WTC11 (cell line): ENCODE results near the gene CMTM6. TPM values are rescaled to one million over a fixed set of nuclear protein-coding genes. Genes with fewer than 3 reads are reported as not detected.
"Not testable (repeated sequence)": the region's sequence is repeated elsewhere in the genome, so short reads cannot be mapped to it uniquely, and the experiment has no call there.

ENCODE experiments used
- ATAC-seq: fragments of 200-7000 bp; cut with Tn5 transposase; 2 replicates; pipeline ENCODE4 v1.10.0; 2021; ENCODE audit warnings: mild to moderate bottlenecking, moderate library complexity
- CTCF ChIA-PET: fragments of 300-600 bp; sonication (Branson Sonifier 250); formaldehyde crosslinking; loops from one replicate; lab custom pipeline; 2021; ENCODE audit warnings: antibody characterized with exemption; lab: Charles Lee
- POLR2A ChIA-PET: fragments of 350-600 bp; sonication (Branson Sonifier 250); formaldehyde crosslinking; loops from one replicate; lab custom pipeline; 2021; ENCODE audit warnings: antibody characterized with exemption; lab: Charles Lee
- DNase-seq: peaks from one replicate; pipeline ENCODE4 v3.0.0; 2021; ENCODE audit warnings: low spot score
- H3K27ac Mint-ChIP-seq: 2 replicates; pipeline ENCODE4 v1.8.0; 2021; ENCODE audit warnings: mixed read lengths
- H3K27me3 Mint-ChIP-seq: 2 replicates; pipeline ENCODE4 v1.8.0; 2021; ENCODE audit warnings: low read depth, mild to moderate bottlenecking, moderate library complexity, mixed read lengths
- H3K36me3 Mint-ChIP-seq: 2 replicates; pipeline ENCODE4 v1.8.0; 2021; ENCODE audit warnings: mixed read lengths
- H3K4me1 Mint-ChIP-seq: 2 replicates; pipeline ENCODE4 v1.8.0; 2022; ENCODE audit warnings: mixed read lengths
- H3K4me3 Mint-ChIP-seq: 2 replicates; pipeline ENCODE4 v1.8.0; 2021; ENCODE audit warnings: mild to moderate bottlenecking, moderate library complexity, mixed read lengths
- H3K9me3 Mint-ChIP-seq: 2 replicates; pipeline ENCODE4 v1.8.0; 2021; ENCODE audit warnings: mixed read lengths
- ATF2 ChIP-seq: sonication (generic); formaldehyde crosslinking; IDR thresholded peaks from 2 replicates; pipeline ENCODE4 v1.8.1; 2022; ENCODE audit warnings: low read depth, missing genetic modification reagents, borderline replicate concordance
- CREM ChIP-seq: sonication (generic); formaldehyde crosslinking; IDR thresholded peaks from 2 replicates; pipeline ENCODE4 v1.8.1; 2022; ENCODE audit warnings: mild to moderate bottlenecking, missing genetic modification reagents, moderate library complexity
- E2F1 ChIP-seq: sonication (generic); formaldehyde crosslinking; IDR thresholded peaks from 2 replicates; pipeline ENCODE4 v1.8.0; 2022; ENCODE audit warnings: mild to moderate bottlenecking, missing genetic modification reagents
- GABPB1 ChIP-seq: sonication (generic); formaldehyde crosslinking; IDR thresholded peaks from 2 replicates; pipeline ENCODE4 v1.8.1; 2023; ENCODE audit warnings: mild to moderate bottlenecking, missing genetic modification reagents
- IRF1 ChIP-seq: sonication (generic); formaldehyde crosslinking; IDR thresholded peaks from 2 replicates; pipeline ENCODE4 v1.8.0; 2023; ENCODE audit warnings: missing genetic modification reagents
- IRF2 ChIP-seq: sonication (generic); formaldehyde crosslinking; IDR thresholded peaks from 2 replicates; pipeline ENCODE4 v1.8.0; 2022; ENCODE audit warnings: low read depth, missing genetic modification reagents, borderline replicate concordance
- RELA ChIP-seq: sonication (generic); formaldehyde crosslinking; IDR thresholded peaks from 2 replicates; pipeline ENCODE4 v1.8.1; 2022; ENCODE audit warnings: missing genetic modification reagents, mild to moderate bottlenecking, borderline replicate concordance
- SMAD4 ChIP-seq: sonication (generic); formaldehyde crosslinking; IDR thresholded peaks from 2 replicates; pipeline ENCODE4 v1.8.0; 2022; ENCODE audit warnings: mild to moderate bottlenecking, missing genetic modification reagents
- SOX15 ChIP-seq: fragments of 250-450 bp; sonication (Bioruptor Pico); IDR thresholded peaks from 2 replicates; pipeline ENCODE4 v1.9.0; 2021; ENCODE audit warnings: mild to moderate bottlenecking
- TEAD1 ChIP-seq: sonication (generic); formaldehyde crosslinking; IDR thresholded peaks from 2 replicates; pipeline ENCODE4 v1.8.0; 2022; ENCODE audit warnings: mild to moderate bottlenecking, missing genetic modification reagents
- TP53 ChIP-seq: sonication (generic); formaldehyde crosslinking; IDR thresholded peaks from 2 replicates; pipeline ENCODE4 v1.8.1; 2023; ENCODE audit warnings: mild to moderate bottlenecking, missing genetic modification reagents
- total RNA-seq: library from RNA; stranded (reverse); gene quantifications from 3 replicates; pipeline ENCODE4 v1.2.3, GENCODE V29; 2021
- TF ChIP-seq, protein P1 (sequence below): sonication (generic); formaldehyde crosslinking; IDR thresholded peaks from 2 replicates; pipeline ENCODE4 v1.8.1; 2023; ENCODE audit warnings: mild to moderate bottlenecking, missing genetic modification reagents
- TF ChIP-seq, protein P2 (sequence below): fragments of 250-450 bp; sonication (Bioruptor Pico); IDR thresholded peaks from 2 replicates; pipeline ENCODE4 v1.9.0; 2021; ENCODE audit warnings: moderate library complexity, mild to moderate bottlenecking, inconsistent platforms, borderline replicate concordance
- TF ChIP-seq, protein P3 (sequence below): sonication (generic); formaldehyde crosslinking; IDR thresholded peaks from 2 replicates; pipeline ENCODE4 v1.8.0; 2022; ENCODE audit warnings: mild to moderate bottlenecking, missing genetic modification reagents
- TF ChIP-seq, protein P4 (sequence below): sonication (generic); formaldehyde crosslinking; IDR thresholded peaks from 2 replicates; pipeline ENCODE4 v1.8.0; 2023; ENCODE audit warnings: mild to moderate bottlenecking, missing genetic modification reagents
- TF ChIP-seq, protein P5 (sequence below): sonication (generic); formaldehyde crosslinking; conservative IDR thresholded peaks from 2 replicates; pipeline ENCODE4 v1.8.1; 2022; ENCODE audit warnings: mild to moderate bottlenecking, missing genetic modification reagents

Gene CMTM6
- total RNA-seq, 1 experiment from 2014 or later: 42.3 TPM

- TF ChIP-seq, protein P1, sequence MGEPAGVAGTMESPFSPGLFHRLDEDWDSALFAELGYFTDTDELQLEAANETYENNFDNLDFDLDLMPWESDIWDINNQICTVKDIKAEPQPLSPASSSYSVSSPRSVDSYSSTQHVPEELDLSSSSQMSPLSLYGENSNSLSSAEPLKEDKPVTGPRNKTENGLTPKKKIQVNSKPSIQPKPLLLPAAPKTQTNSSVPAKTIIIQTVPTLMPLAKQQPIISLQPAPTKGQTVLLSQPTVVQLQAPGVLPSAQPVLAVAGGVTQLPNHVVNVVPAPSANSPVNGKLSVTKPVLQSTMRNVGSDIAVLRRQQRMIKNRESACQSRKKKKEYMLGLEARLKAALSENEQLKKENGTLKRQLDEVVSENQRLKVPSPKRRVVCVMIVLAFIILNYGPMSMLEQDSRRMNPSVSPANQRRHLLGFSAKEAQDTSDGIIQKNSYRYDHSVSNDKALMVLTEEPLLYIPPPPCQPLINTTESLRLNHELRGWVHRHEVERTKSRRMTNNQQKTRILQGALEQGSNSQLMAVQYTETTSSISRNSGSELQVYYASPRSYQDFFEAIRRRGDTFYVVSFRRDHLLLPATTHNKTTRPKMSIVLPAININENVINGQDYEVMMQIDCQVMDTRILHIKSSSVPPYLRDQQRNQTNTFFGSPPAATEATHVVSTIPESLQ (CRISPR knock-in tag): no peak
- no peak for TF ChIP-seq RELA (CRISPR knock-in tag)
- no peak for TF ChIP-seq SOX15 (CRISPR knock-in tag)
- TF ChIP-seq IRF2 (CRISPR knock-in tag): no peak
- no peak for TF ChIP-seq ATF2 (CRISPR knock-in tag)
- TF ChIP-seq, protein P2, sequence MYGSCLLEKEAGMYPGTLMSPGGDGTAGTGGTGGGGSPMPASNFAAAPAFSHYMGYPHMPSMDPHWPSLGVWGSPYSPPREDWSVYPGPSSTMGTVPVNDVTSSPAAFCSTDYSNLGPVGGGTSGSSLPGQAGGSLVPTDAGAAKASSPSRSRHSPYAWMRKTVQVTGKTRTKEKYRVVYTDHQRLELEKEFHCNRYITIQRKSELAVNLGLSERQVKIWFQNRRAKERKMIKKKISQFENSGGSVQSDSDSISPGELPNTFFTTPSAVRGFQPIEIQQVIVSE (CRISPR knock-in tag): no peak
- no peak for TF ChIP-seq CREM (CRISPR knock-in tag)
- no peak for TF ChIP-seq IRF1
- no peak for TF ChIP-seq SMAD4 (CRISPR knock-in tag)
- TF ChIP-seq TP53 (CRISPR knock-in tag): no peak
- TF ChIP-seq, protein P3, sequence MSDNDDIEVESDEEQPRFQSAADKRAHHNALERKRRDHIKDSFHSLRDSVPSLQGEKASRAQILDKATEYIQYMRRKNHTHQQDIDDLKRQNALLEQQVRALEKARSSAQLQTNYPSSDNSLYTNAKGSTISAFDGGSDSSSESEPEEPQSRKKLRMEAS: no peak
- no peak for TF ChIP-seq E2F1
- TF ChIP-seq TEAD1 (CRISPR knock-in tag): no peak
- no peak for TF ChIP-seq GABPB1 (CRISPR knock-in tag)
- TF ChIP-seq, protein P4, sequence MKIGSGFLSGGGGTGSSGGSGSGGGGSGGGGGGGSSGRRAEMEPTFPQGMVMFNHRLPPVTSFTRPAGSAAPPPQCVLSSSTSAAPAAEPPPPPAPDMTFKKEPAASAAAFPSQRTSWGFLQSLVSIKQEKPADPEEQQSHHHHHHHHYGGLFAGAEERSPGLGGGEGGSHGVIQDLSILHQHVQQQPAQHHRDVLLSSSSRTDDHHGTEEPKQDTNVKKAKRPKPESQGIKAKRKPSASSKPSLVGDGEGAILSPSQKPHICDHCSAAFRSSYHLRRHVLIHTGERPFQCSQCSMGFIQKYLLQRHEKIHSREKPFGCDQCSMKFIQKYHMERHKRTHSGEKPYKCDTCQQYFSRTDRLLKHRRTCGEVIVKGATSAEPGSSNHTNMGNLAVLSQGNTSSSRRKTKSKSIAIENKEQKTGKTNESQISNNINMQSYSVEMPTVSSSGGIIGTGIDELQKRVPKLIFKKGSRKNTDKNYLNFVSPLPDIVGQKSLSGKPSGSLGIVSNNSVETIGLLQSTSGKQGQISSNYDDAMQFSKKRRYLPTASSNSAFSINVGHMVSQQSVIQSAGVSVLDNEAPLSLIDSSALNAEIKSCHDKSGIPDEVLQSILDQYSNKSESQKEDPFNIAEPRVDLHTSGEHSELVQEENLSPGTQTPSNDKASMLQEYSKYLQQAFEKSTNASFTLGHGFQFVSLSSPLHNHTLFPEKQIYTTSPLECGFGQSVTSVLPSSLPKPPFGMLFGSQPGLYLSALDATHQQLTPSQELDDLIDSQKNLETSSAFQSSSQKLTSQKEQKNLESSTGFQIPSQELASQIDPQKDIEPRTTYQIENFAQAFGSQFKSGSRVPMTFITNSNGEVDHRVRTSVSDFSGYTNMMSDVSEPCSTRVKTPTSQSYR (CRISPR knock-in tag): no peak
- TF ChIP-seq, protein P5, sequence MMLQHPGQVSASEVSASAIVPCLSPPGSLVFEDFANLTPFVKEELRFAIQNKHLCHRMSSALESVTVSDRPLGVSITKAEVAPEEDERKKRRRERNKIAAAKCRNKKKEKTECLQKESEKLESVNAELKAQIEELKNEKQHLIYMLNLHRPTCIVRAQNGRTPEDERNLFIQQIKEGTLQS (CRISPR knock-in tag): no peak
- no peak for ATAC-seq
- Mint-ChIP-seq H3K27me3 (no peaks in the 10 kb centered on the region), H3K9me3 (no peaks in the 10 kb centered on the region; the same call in 1 of the 2 replicates), H3K27ac (no peak overlapping the region), H3K4me3 (no peak overlapping the region), H3K4me1 (peaks cover 14% of the 10 kb centered on the region), H3K36me3 (peaks cover 10% of the 10 kb centered on the region; the same call in 1 of the 2 replicates)
- DNase-seq: no peak
- CTCF ChIA-PET: interaction anchor here (1.8 to 2.0 kb wide), 2 partner anchors 27 to 66 kb away, joined by 7 to 10 read pairs; no protein-coding TSS in a partner anchor
- POLR2A ChIA-PET: no interaction called here
Measured at GRCh38 chr3:32440611-32441350, 61.9 kb downstream of the CMTM6 start.

- H3K9me3 Mint-ChIP-seq, DNase-seq, POLR2A ChIA-PET, H3K4me3 Mint-ChIP-seq, ATAC-seq, H3K27me3 Mint-ChIP-seq, H3K27ac Mint-ChIP-seq: not testable (repeated sequence)
- CTCF ChIA-PET: interaction anchor here (1.8 kb wide), 1 partner anchor 65 kb away, joined by 7 read pairs; no protein-coding TSS in a partner anchor
- peaks cover 16% of the 10 kb centered on the region for H3K4me1 Mint-ChIP-seq
- H3K36me3 Mint-ChIP-seq: peaks cover 10% of the 10 kb centered on the region; the same call in 1 of the 2 replicates
Measured at GRCh38 chr3:32439421-32439820, 63.2 kb downstream of the CMTM6 start.
